HG02852 (cell line): ENCODE measurements around the gene KLF5.
A peak's percentile ranks its signal among the peaks of the same experiment; 100 is the strongest.
"Not testable (repeated sequence)": the region's sequence is repeated elsewhere in the genome, so short reads cannot be mapped to it uniquely, and the experiment has no call there.

Experiments used
- ATAC-seq: cut with Tn5 transposase; IDR thresholded peaks from one replicate; pipeline ENCODE4 v1.9.1; 2021; ENCODE audit warnings: mild to moderate bottlenecking, moderate library complexity; ENCODE audit not compliant: unreplicated experiment

Gene KLF5

GRCh38 chr13:73058736-73059459 lies at the start of gene KLF5:
TSS of gene KLF5 (plus strand) at chr13:73059005. CDS start at chr13:73059328, 323 bp downstream.
- peak; percentile 95 for ATAC-seq

GRCh38 chr13:73011751-73012150 lies 47.1 kb upstream of the KLF5 start:
- no peak for ATAC-seq

GRCh38 chr13:73015805-73016204 lies 43.0 kb upstream of the KLF5 start:
- ATAC-seq, result no peak

- no peak for ATAC-seq
Observed at GRCh38 chr13:73018336-73018735, 40.5 kb upstream of the KLF5 start.

GRCh38 chr13:73025217-73026012 lies 33.4 kb upstream of the KLF5 start:
- no peak for ATAC-seq

- ATAC-seq, result no peak
Observed at GRCh38 chr13:73034901-73035300, 23.9 kb upstream of the KLF5 start.

GRCh38 chr13:73035660-73036059 lies 23.1 kb upstream of the KLF5 start:
- no peak for ATAC-seq

- no peak for ATAC-seq
Observed at GRCh38 chr13:73036566-73036965, 22.2 kb upstream of the KLF5 start.

- ATAC-seq, result no peak
Observed at GRCh38 chr13:73038064-73038463, 20.7 kb upstream of the KLF5 start.

- ATAC-seq, result no peak
Observed at GRCh38 chr13:73039201-73040108, 19.4 kb upstream of the KLF5 start.

- ATAC-seq, result no peak
Observed at GRCh38 chr13:73040484-73040883, 18.3 kb upstream of the KLF5 start.

GRCh38 chr13:73040968-73041596 lies 17.7 kb upstream of the KLF5 start:
- no peak for ATAC-seq

GRCh38 chr13:73045031-73045430 lies 13.8 kb upstream of the KLF5 start:
- no peak for ATAC-seq

GRCh38 chr13:73048615-73049014 lies 10.2 kb upstream of the KLF5 start:
- ATAC-seq, result not testable (repeated sequence)

- no peak for ATAC-seq
Observed at GRCh38 chr13:73054712-73055111, 4.1 kb upstream of the KLF5 start.

- ATAC-seq, result no peak
Observed at GRCh38 chr13:73055813-73056564, 2.8 kb upstream of the KLF5 start.

- no peak for ATAC-seq
Observed at GRCh38 chr13:73056565-73056962, 2.2 kb upstream of the KLF5 start.

GRCh38 chr13:73057284-73058063 lies 1.3 kb upstream of the KLF5 start:
- ATAC-seq, result no peak

- ATAC-seq, result no peak
Observed at GRCh38 chr13:73058064-73058313, 816 bp upstream of the KLF5 start.

GRCh38 chr13:73058432-73058735 lies 421 bp upstream of the KLF5 start:
- ATAC-seq, result peak; percentile 17
